AG10803 (cell line): ENCODE measurements around the gene SEMA3E.

Source experiments
- DNase-seq: peaks from one replicate; pipeline ENCODE4 v3.0.0; 2010; ENCODE audit warnings: low read depth
- H3K4me3 ChIP-seq: 2 replicates; pipeline ENCODE4 v1.5.1; 2011; ENCODE audit warnings: mild to moderate bottlenecking, low read length, control low read depth
- CTCF ChIP-seq: conservative IDR thresholded peaks from 2 replicates; pipeline ENCODE4 v1.5.1; 2011; ENCODE audit warnings: mild to moderate bottlenecking, low read length, control low read depth, inconsistent platforms

Gene SEMA3E

GRCh38 chr7:83658126-83658525, 9.2 kb upstream of the SEMA3E start:
- DNase-seq, result no peak
- TF ChIP-seq CTCF, result no peak
- H3K4me3 ChIP-seq, result no peak overlapping the region

- TF ChIP-seq CTCF, result peak; percentile 98
- peak; percentile 52 for DNase-seq
- H3K4me3 ChIP-seq, result no peak overlapping the region
Observed at GRCh38 chr7:83655951-83656556, 7.1 kb upstream of the SEMA3E start.

- DNase-seq, result no peak
- H3K4me3 ChIP-seq, result no peak overlapping the region
- no peak for TF ChIP-seq CTCF
Observed at GRCh38 chr7:83652481-83652880, 3.5 kb upstream of the SEMA3E start.

GRCh38 chr7:83649701-83650100, 762 bp upstream of the SEMA3E start:
- DNase-seq, result no peak
- TF ChIP-seq CTCF, result no peak
- H3K4me3 ChIP-seq, result no peak overlapping the region

GRCh38 chr7:83646027-83646426, 2.9 kb downstream of the SEMA3E start:
- no peak overlapping the region for H3K4me3 ChIP-seq
- TF ChIP-seq CTCF, result no peak
- no peak for DNase-seq

- DNase-seq, result no peak
- H3K4me3 ChIP-seq, result no peak overlapping the region
- TF ChIP-seq CTCF, result no peak
Observed at GRCh38 chr7:83643739-83644138, 5.2 kb downstream of the SEMA3E start.

GRCh38 chr7:83643012-83643411, 5.9 kb downstream of the SEMA3E start:
- H3K4me3 ChIP-seq, result no peak overlapping the region
- TF ChIP-seq CTCF, result no peak
- no peak for DNase-seq
